H1 (cell line): Measurements from ENCODE around the gene ACOX1. TPM values are rescaled to one million over a fixed set of nuclear protein-coding genes. Genes with fewer than 3 reads are reported as not detected.

Experiments
- CTCF ChIA-PET: fragments of 300-600 bp; sonication (Branson Sonifier 250); formaldehyde crosslinking; loops from one replicate; lab custom pipeline; 2021; ENCODE audit not compliant: partially characterized antibody; lab: Charles Lee
- POLR2A ChIA-PET: fragments of 300-600 bp; sonication (Branson Sonifier 250); formaldehyde crosslinking; loops from one replicate; lab custom pipeline; 2021; ENCODE audit warnings: inconsistent platforms; ENCODE audit not compliant: partially characterized antibody; lab: Charles Lee
- DNase-seq, 2 experiments: peaks; one replicate each; pipeline versions ENCODE4 v3.0.0 to v3.0.0-alpha.2; 2010 to 2022; ENCODE audit warnings: low spot score in 2 of 2, low read depth in 1 of 2, mixed read lengths in 1 of 2
- FAIRE-seq: peaks from 2 replicates; lab custom pipeline; 2011; peaks lifted over from hg19 to GRCh38; lab: Jason Lieb, UNC
- H2AFZ ChIP-seq: 2 replicates; pipeline ENCODE4 v1.8.1; 2012; ENCODE audit warnings: low read length, inconsistent platforms
- H2AK5ac ChIP-seq: 2 replicates; pipeline ENCODE4 v1.6.1; 2013; ENCODE audit warnings: low read depth, low read length
- H2BK120ac ChIP-seq: replicated peaks from 2 replicates; pipeline ENCODE3; 2013; ENCODE audit warnings: low read depth, low read length, inconsistent platforms
- H2BK12ac ChIP-seq: 2 replicates; pipeline ENCODE4 v1.6.1; 2013; ENCODE audit warnings: low read depth, low read length
- H2BK15ac ChIP-seq: 2 replicates; pipeline ENCODE4 v1.6.1; 2013; ENCODE audit warnings: low read length
- H2BK20ac ChIP-seq: 2 replicates; pipeline ENCODE4 v1.6.1; 2013; ENCODE audit warnings: low read length
- H2BK5ac ChIP-seq: 2 replicates; pipeline ENCODE4 v1.6.1; 2013; ENCODE audit warnings: low read depth, low read length
- H3K14ac ChIP-seq: 2 replicates; pipeline ENCODE4 v1.6.1; 2013; ENCODE audit warnings: inconsistent platforms; ENCODE audit not compliant: insufficient read length
- H3K18ac ChIP-seq: 2 replicates; pipeline ENCODE4 v1.6.1; 2013; ENCODE audit warnings: low read length; ENCODE audit errors: extremely low read depth
- H3K23ac ChIP-seq: 2 replicates; pipeline ENCODE4 v1.6.1; 2013; ENCODE audit warnings: inconsistent platforms; ENCODE audit not compliant: insufficient read length
- H3K23me2 ChIP-seq: 2 replicates; pipeline ENCODE4 v1.6.1; 2013; ENCODE audit warnings: low read depth, low read length
- H3K27ac ChIP-seq: 2 replicates; pipeline ENCODE4 v1.6.1; 2011; ENCODE audit warnings: low read depth, low read length, inconsistent platforms
- H3K27me3 ChIP-seq, 4 experiments: replicated peaks in 1 of 4; 1 replicate in 1 of 4; 2 replicates in 3 of 4; pipeline versions ENCODE4 v1.6.1 to v1.8.1; 2011 to 2013; ENCODE audit warnings: low read length in 3 of 4, mild to moderate bottlenecking in 3 of 4, inconsistent platforms in 2 of 4, mixed read lengths in 2 of 4, moderate library complexity in 1 of 4; ENCODE audit not compliant: control insufficient read depth in 3 of 4, insufficient read depth in 3 of 4; ENCODE audit errors: extremely low read depth in 1 of 4
- H3K36me3 ChIP-seq, 4 experiments: 2 replicates each; pipeline versions ENCODE4 v1.6.1 to v1.8.1; 2011 to 2013; ENCODE audit warnings: mild to moderate bottlenecking in 4 of 4, low read length in 3 of 4, moderate library complexity in 2 of 4, control low read depth in 1 of 4, inconsistent platforms in 1 of 4; ENCODE audit not compliant: insufficient read depth in 4 of 4, control insufficient read depth in 2 of 4
- H3K4ac ChIP-seq: replicated peaks from 2 replicates; pipeline ENCODE3; 2013; ENCODE audit warnings: low read length, low read depth, mixed read lengths, inconsistent platforms; ENCODE audit not compliant: insufficient read length
- H3K4me1 ChIP-seq, 4 experiments: replicated peaks in 1 of 4; 1 replicate in 1 of 4; 2 replicates in 3 of 4; pipeline versions ENCODE4 v1.6.1 to v1.8.1; 2011 to 2013; ENCODE audit warnings: low read length in 3 of 4, inconsistent platforms in 2 of 4, mixed read lengths in 1 of 4; ENCODE audit not compliant: insufficient read depth in 4 of 4, control insufficient read depth in 3 of 4
- H3K4me2 ChIP-seq, 2 experiments: 2 replicates each; pipeline versions ENCODE4 v1.6.1 to v1.8.1; 2011 to 2013; ENCODE audit warnings: low read depth in 2 of 2, low read length in 2 of 2, control low read depth in 1 of 2, inconsistent platforms in 1 of 2, mild to moderate bottlenecking in 1 of 2; ENCODE audit not compliant: insufficient read depth in 1 of 2
- H3K4me3 ChIP-seq, 4 experiments: fragments of 200-600, 300-600 bp in 1 of 4; sonication (generic), shearing (Covaris generic), sonication (Bioruptor Twin) in 1 of 4; 2 replicates each; pipeline versions ENCODE4 v1.5.1 to v1.8.1; 2011 to 2016; ENCODE audit warnings: low read length in 4 of 4, low read depth in 3 of 4, control low read depth in 2 of 4, inconsistent platforms in 2 of 4, mild to moderate bottlenecking in 2 of 4, mixed read lengths in 1 of 4, moderate library complexity in 1 of 4; ENCODE audit not compliant: insufficient read depth in 2 of 4; ENCODE audit errors: extremely low read depth in 1 of 4
- H3K56ac ChIP-seq: replicated peaks from 2 replicates; pipeline ENCODE3; 2013; ENCODE audit warnings: low read depth, mild to moderate bottlenecking, mixed read lengths, low read length, inconsistent platforms; ENCODE audit not compliant: insufficient read length
- H3K79me1 ChIP-seq: 2 replicates; pipeline ENCODE4 v1.6.1; 2013; ENCODE audit warnings: low read depth, low read length, control low read depth
- H3K79me2 ChIP-seq, 2 experiments: 2 replicates each; pipeline versions ENCODE4 v1.6.1 to v1.8.1; 2012 to 2013; ENCODE audit warnings: low read length in 2 of 2, mild to moderate bottlenecking in 2 of 2, inconsistent platforms in 1 of 2; ENCODE audit not compliant: insufficient read depth in 2 of 2, control insufficient read depth in 1 of 2
- H3K9ac ChIP-seq, 4 experiments: replicated peaks in 1 of 4; 1 replicate in 1 of 4; 2 replicates in 3 of 4; pipeline versions ENCODE4 v1.6.1 to v1.8.1; 2011 to 2013; ENCODE audit warnings: low read depth in 3 of 4, low read length in 3 of 4, control low read depth in 2 of 4, mild to moderate bottlenecking in 2 of 4, moderate library complexity in 2 of 4, inconsistent platforms in 1 of 4; ENCODE audit errors: extremely low read depth in 1 of 4
- H3K9me3 ChIP-seq, 2 experiments: 2 replicates each; pipeline versions ENCODE4 v1.6.1 to v1.8.1; 2012 to 2013; ENCODE audit warnings: mild to moderate bottlenecking in 2 of 2, moderate library complexity in 2 of 2, control low read depth in 1 of 2, inconsistent platforms in 1 of 2, low read depth in 1 of 2, low read length in 1 of 2, mixed read lengths in 1 of 2; ENCODE audit not compliant: insufficient read depth in 2 of 2
- H4K20me1 ChIP-seq, 2 experiments: replicated peaks in 1 of 2; 2 replicates each; pipeline versions ENCODE3 to v1.8.1; 2011 to 2013; ENCODE audit warnings: inconsistent platforms in 2 of 2, low read length in 2 of 2, mild to moderate bottlenecking in 1 of 2; ENCODE audit not compliant: insufficient read depth in 2 of 2, control insufficient read depth in 1 of 2
- H4K5ac ChIP-seq: 2 replicates; pipeline ENCODE4 v1.6.1; 2013; ENCODE audit warnings: low read length, low read depth, mixed read lengths, inconsistent platforms; ENCODE audit not compliant: insufficient read length
- H4K8ac ChIP-seq: 2 replicates; pipeline ENCODE4 v1.8.0; 2013; ENCODE audit warnings: mild to moderate bottlenecking, moderate library complexity, low read length, inconsistent platforms; ENCODE audit not compliant: insufficient read depth; ENCODE audit errors: extremely low read depth
- H4K91ac ChIP-seq: replicated peaks from 2 replicates; pipeline ENCODE3; 2013; ENCODE audit warnings: low read length, mixed read lengths, inconsistent platforms; ENCODE audit not compliant: insufficient read length
- CTBP2 ChIP-seq: IDR thresholded peaks from 2 replicates; pipeline ENCODE4 v1.7.0; 2011; ENCODE audit warnings: borderline replicate concordance, mild to moderate bottlenecking, moderate library complexity, mixed read lengths, low read length; ENCODE audit not compliant: insufficient read depth, insufficient read length
- KDM1A ChIP-seq: fragments of 200-600, 300-600 bp; sonication (generic); IDR thresholded peaks from 2 replicates; pipeline ENCODE4 v1.7.1; 2016; ENCODE audit warnings: mild to moderate bottlenecking, low read length, borderline replicate concordance
- NANOG ChIP-seq: IDR thresholded peaks from 2 replicates; pipeline ENCODE4 v1.6.1; 2011; ENCODE audit warnings: low read length, low read depth, mild to moderate bottlenecking, inconsistent platforms; ENCODE audit not compliant: insufficient read depth, poor library complexity, severe bottlenecking
- SUZ12 ChIP-seq: fragments of 200-600 bp; sonication (generic); IDR thresholded peaks from 2 replicates; pipeline ENCODE4 v1.6.1; 2012; ENCODE audit warnings: mild to moderate bottlenecking, inconsistent platforms, low read length, moderate library complexity, mixed read lengths
- WGBS, 2 experiments: shearing (Covaris generic) in 1 of 2; methylation state at CpG; one replicate each; pipeline versions ENCODE4 v1.1.6 to v1.1.7; 2013 to 2015; ENCODE audit warnings: low lambda C conversion rate in 2 of 2, mixed read lengths in 2 of 2, inconsistent platforms in 1 of 2, low coverage in 1 of 2, missing lambda C conversion rate in 1 of 2; ENCODE audit not compliant: insufficient replicate concordance in 2 of 2, insufficient coverage in 1 of 2, insufficient read length in 1 of 2; ENCODE audit errors: extremely low coverage in 1 of 2, missing lambda C conversion rate in 1 of 2; 5-methylcytosine and 5-hydroxymethylcytosine counted together
- polyA plus RNA-seq, 7 experiments: library from polyadenylated mRNA; depleted of rRNA in 3 of 7; stranded (reverse) in 5 of 7; unstranded in 2 of 7; fragments of >200 nt in 5 of 7; fragments of 200-250 nt in 2 of 7; gene quantifications; 1 replicate in 5 of 7; 2 replicates in 1 of 7; 4 replicates in 1 of 7; pipeline versions ENCODE4 v1.2.1 to v1.2.3, GENCODE V29; 2011 to 2013; ENCODE audit warnings: missing spikeins in 2 of 7, mixed read lengths in 2 of 7
- total RNA-seq: library from RNA; stranded (reverse); fragmentation: NEBNext Ultra II Directional; extraction: Animal tissue kit (Norgen Biotek cat#: 25700); gene quantifications from 2 replicates; pipeline ENCODE4 v1.2.1, GENCODE V29; 2021

ACOX1 gene
- total and polyA plus RNA-seq, 2 of the 8 experiments (the other 6 are each of a cell fraction or from before 2014, with no cell fraction given): 10.5 to 30.4 TPM

GRCh38 chr17:76013377-76013932 lies 34.5 kb upstream of the ACOX1 start:
- TF ChIP-seq SUZ12 (no peak), KDM1A (no peak), NANOG (no peak), CTBP2 (no peak)
- H2BK12ac ChIP-seq: peak overlapping the region; percentile 33; the same call in 1 of the 2 replicates
- no peak overlapping the region for H3K23ac ChIP-seq
- H2BK15ac ChIP-seq: peak overlapping the region; percentile 61; the same call in 1 of the 2 replicates
- H2BK5ac ChIP-seq: no peak overlapping the region
- no peaks in the 10 kb centered on the region for H3K79me2 ChIP-seq
- H4K20me1 ChIP-seq: no peaks in the 10 kb centered on the region
- H4K5ac ChIP-seq: no peak overlapping the region
- H3K79me1 ChIP-seq: no peaks in the 10 kb centered on the region
- peaks cover 0 to 2% (median under 1%) of the 10 kb centered on the region in 4 experiments; a peak in 3 of 7 replicates for H3K4me1 ChIP-seq
- H3K56ac ChIP-seq: no peak overlapping the region
- H3K9ac ChIP-seq: no peak overlapping the region
- no peaks in the 10 kb centered on the region for H3K23me2 ChIP-seq
- H4K91ac ChIP-seq: peak overlapping the region; percentile 85
- no peaks in the 10 kb centered on the region for H3K36me3 ChIP-seq
- no peak overlapping the region for H3K27ac ChIP-seq
- H4K8ac ChIP-seq: no peak overlapping the region; the same call in 1 of the 2 replicates
- no peak overlapping the region for H3K4ac ChIP-seq
- no peak overlapping the region for H2BK120ac ChIP-seq
- H3K18ac ChIP-seq: no peak overlapping the region
- 92% methylated on average over 15 of the region's 15 CpGs; no CpG with 5 or more reads in 1 of the 2 experiments for WGBS, 2 experiments
- CTCF ChIA-PET: interaction anchor here (0.6 to 32.0 kb wide), 35 partner anchors 9 to 617 kb away, joined by 3 to 885 read pairs (median 5); partner anchors contain the start of genes CDK3, EVPL, MRPL38 and TRIM47
- H3K27me3 ChIP-seq: no peaks in the 10 kb centered on the region; a peak in 1 of 7 replicates
- H3K9me3 ChIP-seq: no peaks in the 10 kb centered on the region; a peak in 1 of 4 replicates
- H2AK5ac ChIP-seq: no peak overlapping the region
- no peak overlapping the region for H2BK20ac ChIP-seq
- H3K4me3 ChIP-seq: no peak overlapping the region
- FAIRE-seq: no peak
- H2AFZ ChIP-seq: no peak overlapping the region
- no peak for DNase-seq
- POLR2A ChIA-PET: interaction anchor here (0.9 to 2.0 kb wide), 9 partner anchors 9 to 112 kb away, joined by 3 to 9 read pairs (median 4); partner anchors contain the start of genes MRPL38 and ZACN
- H3K14ac ChIP-seq: no peak overlapping the region
- no peak overlapping the region; a peak in 1 of 4 replicates for H3K4me2 ChIP-seq
